GM21576 (cell line): ENCODE results near the gene NUAK1.
"Not testable (repeated sequence)": the region's sequence is repeated elsewhere in the genome, so short reads cannot be mapped to it uniquely, and the experiment has no call there.

Experiments used
- ATAC-seq: cut with Tn5 transposase; IDR thresholded peaks from one replicate; pipeline ENCODE4 v1.9.1; 2021; ENCODE audit warnings: mild to moderate bottlenecking, moderate library complexity; ENCODE audit not compliant: unreplicated experiment

Gene NUAK1

DNA sequence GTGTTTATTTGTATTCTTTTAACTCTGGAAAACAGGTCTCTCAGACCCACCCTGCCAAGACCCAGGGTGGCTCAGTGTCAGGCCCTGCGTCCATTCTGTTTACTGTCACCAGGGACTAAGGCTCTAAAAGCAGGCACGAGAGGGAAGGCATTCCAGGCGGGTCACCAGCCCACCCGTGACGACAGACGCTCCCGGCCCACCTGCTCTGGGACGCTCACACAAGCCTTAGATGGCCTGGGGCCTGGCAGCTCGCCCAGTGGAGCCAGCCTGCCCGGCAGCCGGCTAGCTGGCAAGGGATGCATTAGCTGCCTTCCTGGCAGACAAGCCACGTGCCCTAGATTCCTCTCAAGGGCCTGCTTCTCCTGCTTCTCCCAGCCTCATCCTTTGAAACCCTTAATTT lies 9.2 kb upstream of the NUAK1 start:
- ATAC-seq: no peak

DNA sequence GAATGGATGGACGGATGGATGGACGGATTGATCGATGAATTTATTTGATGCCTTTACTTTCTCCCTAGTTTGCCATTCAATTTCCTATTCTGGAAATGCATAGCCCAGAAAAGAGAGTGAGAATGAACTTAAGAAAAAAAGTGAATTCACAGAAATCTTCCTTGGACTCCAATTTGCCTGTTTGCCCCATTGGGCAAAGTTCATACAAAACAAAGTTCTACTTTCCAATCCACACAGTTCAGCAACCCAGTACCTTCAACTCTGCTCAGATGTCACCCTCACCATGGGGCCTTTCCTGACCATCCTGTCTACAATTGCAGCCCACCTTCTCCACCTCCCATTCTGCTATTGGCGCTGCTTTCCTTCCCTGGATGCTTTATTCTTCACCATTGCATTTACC lies 8.2 kb upstream of the NUAK1 start:
- ATAC-seq: no peak

DNA sequence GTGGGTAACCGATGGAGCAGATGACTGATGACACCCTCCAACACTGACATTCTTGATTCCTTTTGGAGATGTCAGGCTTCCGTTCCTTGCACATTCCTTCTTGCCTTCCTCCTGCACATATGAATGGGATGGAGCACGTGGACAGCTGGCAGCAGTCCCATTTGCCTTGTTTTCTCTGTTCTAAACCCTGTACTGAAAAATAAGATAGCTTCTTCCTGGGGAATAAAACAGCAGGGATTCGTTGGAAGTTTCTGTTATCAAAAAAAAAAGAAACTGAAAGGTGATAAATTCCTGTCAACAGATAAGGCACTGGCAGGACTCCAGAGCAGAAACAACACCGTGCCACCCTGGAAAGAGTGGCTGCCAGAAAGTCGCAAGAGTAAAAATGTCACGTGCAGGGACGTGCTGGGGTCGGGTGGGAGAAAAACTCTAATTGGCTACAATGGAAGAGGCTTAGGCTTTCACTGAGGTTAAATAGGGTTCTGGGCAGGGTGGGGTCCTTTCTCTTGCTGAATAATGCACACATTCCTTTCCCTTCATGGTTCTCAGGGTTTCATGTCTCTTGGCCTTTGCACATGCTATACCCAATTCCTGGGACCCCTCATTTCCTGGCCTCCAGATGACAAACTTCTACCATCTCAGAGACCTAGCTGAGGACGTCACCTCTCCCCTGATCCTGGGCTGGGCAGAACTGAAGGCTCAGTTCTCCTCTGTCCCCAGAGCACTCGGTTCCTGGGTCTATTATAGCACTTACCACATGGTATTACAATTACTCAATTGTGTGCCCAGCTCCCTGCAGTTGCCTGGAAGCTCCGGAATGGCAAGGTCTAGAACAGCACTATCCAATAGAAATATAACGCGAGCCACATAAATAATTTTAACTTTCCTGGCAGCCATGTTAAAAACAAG lies 7.0 kb upstream of the NUAK1 start:
- ATAC-seq: no peak

DNA sequence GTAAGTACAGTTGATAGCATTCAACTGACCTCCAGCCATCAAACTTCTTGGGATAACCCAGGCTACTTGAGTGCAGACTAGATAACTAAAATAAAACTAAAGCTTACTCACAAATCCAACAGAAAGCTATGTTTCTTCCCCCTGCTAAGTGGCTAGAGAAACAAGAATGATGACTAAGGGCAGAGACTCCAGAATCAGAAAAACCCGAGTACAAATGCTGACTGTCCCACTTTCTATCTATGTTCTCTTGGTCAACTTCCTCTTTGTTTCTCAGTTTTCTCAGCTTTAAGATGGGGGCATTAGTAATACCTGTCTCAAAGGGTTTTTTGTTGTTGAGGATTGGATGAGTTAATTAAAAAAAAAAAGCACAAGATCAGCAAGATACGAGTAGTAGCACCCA lies 6.1 kb upstream of the NUAK1 start:
- ATAC-seq: no peak

DNA sequence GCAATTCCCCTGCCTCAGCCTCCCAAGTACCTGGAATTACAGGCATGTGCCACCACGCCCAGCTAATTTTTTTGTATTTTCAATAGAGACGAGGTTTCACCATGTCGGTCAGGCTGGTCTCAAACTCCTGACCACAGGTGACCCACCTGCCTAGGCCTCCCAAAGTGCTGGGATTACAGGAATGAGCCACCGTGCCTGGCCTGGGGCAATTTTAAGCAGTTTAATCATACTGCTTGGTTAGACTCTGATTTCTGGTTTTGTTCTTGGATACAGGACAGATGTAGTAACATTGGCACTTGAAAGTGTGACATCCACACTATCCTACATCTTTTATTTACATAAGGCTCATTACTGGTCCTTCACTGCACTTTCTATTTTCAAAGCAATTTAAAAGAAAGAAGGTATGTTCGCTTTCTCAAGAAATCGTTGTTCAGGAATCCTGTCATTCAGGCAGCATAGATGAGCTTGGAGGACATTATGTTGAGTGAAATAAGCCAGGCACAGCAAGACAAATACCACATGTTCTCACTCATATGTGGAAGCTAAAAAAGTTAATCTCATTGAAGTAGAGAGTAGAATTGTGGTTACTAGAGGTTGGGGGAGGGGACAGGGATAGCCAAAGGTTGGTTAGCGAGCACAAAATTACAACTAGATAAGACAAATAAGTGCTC lies 4.0 kb upstream of the NUAK1 start:
- no peak for ATAC-seq

DNA sequence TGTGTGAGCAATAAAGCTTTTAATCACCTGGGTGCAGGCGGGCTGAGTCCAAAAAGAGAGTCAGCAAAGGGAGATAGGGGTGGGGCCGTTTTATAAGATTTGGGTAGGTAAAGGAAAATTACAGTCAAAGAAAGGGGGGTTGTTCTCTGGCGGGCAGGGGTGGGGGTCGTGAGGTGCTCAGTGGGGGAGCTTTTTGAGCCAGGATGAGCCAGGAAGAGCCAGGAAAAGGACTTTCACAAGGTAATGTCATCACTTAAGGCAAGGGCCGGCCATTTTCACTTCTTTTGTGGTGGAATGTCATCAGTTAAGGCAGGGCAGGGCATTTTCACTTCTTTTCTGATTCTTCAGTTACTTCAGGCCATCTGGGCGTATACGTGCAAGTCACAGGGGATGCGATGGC lies 3.2 kb upstream of the NUAK1 start:
- not testable (repeated sequence) for ATAC-seq

DNA sequence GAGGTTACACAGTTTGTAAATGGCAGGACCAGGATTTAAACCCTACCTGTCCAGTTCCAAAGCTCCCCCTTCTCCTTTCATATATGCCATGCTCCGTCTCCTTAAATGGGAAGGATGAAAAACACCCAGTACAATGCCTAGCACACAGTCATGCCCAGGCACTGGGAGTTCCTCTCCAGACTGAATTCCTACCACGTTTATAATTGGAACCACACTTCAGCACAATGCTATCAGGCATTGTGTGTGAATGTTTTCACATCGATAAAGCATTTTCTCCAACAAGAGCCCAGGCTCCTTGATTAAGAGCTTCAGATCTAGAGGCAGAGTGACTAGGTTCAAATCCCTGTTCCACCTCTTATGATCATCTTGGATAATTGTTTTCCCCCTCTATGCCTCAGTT lies 2.7 kb upstream of the NUAK1 start:
- ATAC-seq: no peak

DNA sequence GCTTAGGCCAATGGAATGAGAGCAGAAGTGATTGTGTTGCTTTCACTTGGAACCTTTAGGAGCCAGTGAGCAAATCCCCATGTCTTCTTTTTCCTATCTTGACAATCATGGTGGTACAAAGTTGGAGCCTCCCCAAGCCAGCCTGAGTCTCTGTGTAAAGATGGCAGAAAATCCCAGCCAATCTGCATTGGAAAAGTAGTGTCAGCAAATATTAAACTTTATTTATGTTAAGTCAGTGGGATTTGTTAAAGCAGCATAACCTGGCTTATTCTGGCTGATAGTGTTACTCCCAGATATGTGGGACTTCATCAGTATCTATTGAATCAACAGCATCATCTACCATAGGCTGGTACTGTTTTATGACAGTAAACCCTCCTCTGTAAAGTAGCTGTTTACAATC lies 2.2 kb upstream of the NUAK1 start:
- no peak for ATAC-seq

DNA sequence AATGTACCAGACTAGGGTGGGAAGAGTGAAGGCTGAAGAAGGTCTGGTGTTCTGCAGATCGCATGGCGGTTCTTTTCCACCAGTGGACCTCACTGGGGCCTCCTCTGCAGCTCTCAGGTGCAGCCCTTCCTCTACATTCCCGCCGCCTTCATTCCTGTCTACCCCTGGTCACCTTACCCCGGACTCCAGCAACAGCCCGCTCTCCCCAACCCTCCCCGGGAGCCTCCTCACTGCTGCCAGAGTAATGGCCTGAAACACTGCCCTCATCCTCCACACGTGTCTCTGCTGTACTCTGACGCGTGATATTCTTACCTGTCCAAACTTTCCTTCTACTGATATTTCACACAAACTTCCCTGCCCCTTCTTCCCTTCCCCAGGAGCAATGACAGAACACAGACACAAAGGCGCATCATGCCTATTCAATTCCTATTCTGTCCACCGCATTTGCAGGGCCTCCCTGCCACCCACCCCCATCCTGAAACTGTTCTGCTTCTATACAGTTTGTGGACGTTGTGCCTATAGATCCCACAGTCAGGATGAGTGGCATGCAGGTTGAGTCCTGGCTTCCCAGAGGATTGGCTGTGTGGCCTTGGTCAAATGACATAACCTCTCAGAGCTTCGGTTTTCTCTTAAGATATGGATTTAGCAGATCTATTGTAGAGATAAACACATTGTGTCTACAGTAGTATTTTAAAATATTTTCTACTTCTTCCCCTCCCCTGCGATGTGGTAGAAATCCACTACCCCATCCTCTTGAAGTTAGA lies 1.7 kb upstream of the NUAK1 start:
- ATAC-seq: no peak

DNA sequence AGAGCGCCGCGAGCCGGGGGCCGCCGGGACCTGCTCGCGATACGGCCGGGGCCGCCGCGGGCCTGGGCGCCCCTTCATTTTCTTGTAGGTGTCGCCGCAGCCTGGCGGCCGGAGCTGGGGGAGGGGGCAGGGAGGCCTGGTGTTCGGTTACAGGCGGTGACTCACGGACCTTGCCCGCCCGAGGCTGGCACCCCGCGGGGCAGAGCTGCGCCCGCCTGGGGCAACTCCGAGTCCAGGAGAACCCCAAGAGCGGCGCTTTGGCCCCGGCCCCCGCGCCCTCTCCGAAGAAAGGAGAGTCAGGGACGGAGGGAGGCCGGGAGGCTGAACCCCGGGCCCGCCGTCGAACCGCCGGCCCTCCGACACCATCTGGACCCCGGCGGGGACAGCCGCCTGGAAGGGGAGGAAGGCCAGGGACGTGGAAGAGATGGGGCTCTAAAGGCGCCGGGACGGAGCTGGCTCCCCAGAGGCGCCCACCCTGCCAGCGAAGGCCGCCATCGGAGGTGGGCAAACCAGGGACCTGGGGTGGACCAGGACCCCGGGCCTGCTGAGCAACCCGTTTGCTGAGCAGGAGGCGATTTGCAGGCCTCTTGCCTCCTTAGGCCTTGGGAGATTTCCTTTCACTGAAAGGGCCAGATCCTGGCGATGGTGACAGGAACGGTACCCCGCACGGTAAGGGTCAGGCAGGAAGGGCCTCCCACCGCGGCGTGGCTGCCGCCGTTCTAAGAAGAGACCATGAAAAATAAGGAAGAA lies 843 bp upstream of the NUAK1 start:
- ATAC-seq: no peak

DNA sequence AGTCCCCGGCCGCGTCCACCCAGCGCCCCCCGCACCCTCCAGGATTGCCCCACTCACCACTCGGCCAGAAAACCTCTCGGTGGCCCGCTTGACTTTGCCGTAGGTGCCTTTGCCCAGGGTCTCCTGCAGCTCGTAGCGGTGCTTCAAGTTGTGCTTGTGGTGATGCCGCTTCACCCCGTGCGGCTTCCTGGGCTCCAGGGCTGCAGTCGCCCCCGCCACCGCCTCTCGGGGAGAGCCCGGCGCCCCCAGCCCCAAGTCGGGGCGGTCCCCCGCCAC lies 459 bp downstream of the NUAK1 start:
- ATAC-seq: no peak

DNA sequence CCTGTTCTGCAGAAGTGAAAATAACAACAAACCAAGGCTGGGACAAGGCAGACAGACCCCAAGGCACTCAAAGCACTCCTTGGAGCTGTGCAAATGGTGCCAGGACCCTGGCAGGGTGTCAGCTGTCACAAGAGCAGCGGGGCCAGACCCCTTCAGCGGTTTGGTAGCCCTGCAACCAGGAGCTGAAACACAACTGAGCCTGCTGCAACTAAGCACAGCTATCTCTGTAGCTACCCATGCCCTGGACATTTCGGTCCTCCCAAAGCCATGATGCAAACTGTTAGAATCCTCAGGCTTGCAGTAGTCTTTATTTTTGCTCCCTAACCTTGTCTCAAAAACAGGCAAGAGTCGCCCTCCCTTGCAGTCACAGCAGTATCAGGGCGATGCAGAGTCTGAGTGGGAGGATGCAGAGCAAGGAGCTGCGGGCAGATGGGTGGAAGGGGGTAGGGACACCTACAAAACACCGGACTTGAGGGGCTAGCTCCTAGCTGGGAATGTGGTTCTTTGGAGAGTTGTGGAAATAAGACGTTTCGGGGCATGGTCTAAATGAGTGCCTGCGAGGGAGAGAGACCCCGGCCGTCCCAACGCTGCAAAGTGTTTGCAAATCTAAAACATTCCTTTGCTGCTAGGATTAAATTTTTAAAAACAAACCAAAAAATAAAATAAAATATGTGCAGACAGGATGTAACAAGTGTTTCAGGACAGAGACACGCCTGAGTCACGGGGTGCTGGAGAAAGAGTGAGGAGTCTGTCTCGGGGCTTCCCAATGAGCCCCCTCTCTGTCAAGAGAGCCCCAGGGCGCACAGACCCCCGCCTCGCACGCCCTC lies 1.0 kb downstream of the NUAK1 start:
- no peak for ATAC-seq

DNA sequence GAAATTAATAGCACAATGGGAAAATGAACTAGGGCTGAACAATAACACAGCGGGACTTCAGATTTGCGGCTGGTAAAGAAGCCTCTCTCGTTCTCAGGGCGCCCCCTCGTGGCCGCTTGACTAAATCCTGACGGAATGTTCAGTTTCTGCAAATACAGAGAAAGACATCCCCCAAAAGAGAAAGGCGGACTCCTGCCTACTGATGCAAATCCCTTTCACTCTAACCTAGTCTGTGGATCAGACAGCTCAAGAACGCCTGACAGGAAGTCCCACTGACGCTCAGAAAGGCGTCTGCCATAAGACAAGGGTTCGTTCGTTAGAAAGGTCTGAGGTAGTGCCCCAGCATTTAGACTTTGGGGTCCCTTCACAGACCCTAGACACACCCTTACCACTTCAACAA lies 2.5 kb downstream of the NUAK1 start:
- ATAC-seq: no peak

DNA sequence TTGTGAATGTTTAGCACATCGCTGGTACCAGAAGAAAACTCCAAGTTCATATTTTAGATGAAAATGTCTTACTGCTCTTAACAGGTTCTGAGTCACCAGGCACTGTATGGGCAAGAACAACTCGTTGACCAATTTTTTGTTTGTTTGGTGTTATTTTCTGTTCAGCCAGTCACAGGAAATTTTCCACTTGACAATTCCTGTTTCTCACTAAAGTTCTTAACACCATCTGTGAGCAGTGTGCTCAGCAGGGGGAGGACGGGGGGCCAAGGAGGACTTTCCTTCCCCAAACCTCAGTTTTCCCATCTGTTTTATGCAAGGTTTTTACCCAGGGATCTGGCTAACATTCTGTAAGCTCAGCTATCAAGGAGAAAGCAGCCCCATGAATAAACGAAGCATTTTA lies 3.0 kb downstream of the NUAK1 start:
- no peak for ATAC-seq

DNA sequence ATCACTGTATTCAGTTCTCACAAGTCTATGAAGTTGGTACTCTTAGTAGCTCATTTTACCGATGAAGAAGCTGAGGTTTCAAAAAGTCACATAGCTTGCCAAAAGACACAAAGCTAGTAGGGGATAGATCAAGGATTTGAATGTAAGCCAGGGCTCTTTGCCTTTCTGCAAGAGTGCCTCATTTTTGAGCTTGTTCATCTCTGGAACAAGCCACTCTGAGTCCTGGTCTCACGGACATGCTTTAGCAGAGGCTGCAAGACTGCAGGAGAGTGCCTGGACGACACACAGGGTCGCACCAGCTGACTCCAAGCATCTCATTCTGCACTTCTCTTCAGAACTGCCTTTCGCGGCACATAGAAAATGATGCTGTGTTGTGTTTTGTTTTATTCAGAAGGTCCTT lies 3.7 kb downstream of the NUAK1 start:
- no peak for ATAC-seq

DNA sequence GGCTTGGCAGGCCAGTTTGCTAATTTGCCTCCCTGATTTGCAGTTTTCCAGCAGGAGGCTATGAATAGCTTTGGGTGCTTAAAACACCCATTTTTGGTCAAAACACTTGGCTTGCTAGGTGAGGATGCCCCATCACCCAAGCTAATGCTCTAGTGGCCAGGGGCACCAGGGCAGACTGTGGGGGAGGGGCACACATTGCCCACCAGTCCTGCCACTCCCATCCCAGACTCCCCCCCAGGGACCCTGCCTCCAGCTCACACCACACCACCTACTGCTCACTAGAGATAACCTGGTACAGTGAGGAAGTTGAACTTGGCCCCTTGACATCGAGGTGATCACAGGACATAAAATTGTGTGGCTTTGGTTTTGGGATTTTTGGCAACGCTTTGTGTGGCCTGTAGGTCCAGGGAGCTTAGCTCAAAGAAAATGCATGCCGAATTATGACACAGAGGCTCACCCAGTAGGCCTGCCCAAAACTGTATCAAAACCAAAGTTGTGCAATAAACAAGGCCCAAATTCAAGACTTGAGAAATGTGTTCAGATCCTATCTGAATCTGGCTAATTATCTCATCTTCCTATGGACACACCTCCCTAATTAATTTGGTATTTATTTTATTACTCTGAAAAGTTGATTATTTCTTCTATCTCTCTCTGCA lies 4.3 kb downstream of the NUAK1 start:
- ATAC-seq: no peak

DNA sequence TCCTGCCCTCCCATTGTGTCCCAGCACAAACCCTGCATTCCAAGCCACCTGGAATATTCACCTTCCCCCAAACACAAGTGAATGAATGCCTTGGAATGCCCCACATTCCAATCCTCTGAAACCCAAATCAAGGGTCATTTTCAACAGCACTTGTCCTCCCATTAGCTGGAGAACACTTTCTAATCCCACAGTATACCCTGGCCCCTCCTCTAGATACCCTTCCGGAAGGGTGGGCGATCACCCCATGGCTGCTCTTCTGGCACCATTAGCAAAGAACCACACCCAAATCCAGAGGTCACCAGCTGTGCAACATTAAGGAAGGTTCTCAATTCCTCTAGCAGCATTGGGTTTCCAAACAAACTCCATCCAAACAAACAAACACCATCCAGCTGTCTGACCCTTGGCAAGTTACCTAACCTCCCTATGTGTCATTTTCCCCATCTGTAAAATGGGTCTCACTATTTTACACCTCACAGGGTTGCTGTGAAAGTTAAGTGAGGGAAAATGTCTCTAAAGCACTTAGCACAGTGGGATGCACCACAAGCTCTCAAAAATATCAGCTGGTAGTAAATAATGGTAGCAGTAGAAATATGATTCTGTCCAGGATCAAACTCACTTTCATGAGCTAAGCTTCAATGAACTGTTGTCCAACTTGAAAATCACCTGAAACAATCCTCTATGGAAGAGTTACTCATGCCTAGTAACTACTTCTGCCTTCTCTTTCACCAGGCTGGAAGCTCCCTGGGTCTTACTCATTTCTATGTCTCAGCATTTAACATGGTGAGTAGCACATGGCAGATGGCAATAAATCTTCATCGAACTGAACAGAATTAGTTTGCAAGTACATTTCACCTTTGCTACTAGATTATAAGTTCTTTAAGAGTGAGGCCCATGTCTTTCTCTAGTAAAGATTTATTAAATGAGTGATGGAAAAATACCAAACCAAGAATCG lies 5.3 kb downstream of the NUAK1 start:
- no peak for ATAC-seq

DNA sequence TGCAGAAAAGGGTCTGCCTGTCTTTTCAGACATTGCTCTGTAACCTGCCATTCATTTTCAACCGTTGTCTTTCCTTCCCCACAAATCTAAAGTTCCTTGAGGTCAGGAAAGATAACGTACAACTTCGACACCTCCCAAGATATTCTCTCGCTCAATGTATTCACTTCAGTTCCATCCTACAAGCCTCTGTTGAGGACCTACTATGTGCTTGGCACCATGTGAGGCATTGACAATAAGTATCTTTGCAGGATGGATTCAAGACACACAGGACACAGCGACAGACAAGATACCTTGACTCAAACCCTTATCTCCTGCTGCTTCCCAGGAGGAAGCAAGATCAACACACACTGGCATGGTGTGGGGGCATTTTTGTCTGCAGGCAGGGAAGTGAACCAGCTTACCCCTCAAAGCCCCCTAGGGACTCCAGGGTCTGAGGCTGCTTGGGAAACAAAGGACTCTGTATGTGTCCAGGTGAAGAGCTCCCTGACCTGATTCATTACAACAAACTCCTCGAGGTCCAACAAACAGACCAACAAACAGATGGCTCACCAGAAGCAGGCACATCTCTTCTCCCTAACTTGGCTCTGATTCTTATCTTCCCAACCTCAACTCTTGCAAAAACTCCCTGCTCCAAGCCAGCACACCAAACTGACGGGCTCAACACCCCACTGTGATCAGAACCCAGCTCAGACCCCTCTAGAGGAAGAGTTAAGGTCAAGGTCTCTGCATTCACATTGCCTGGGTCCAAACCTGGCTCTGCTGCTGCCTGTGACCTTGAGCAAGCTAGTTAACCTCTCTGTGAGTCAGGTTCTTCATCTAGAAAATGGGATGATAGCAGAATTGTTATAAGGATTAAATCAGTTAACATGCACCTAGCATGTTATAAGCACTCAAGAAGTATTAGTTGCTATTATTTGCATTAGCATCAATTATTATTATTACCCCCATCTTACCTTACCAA lies 6.3 kb downstream of the NUAK1 start:
- no peak for ATAC-seq
